Measurements from ENCODE around the gene BRINP2.

Gene BRINP2

DNA sequence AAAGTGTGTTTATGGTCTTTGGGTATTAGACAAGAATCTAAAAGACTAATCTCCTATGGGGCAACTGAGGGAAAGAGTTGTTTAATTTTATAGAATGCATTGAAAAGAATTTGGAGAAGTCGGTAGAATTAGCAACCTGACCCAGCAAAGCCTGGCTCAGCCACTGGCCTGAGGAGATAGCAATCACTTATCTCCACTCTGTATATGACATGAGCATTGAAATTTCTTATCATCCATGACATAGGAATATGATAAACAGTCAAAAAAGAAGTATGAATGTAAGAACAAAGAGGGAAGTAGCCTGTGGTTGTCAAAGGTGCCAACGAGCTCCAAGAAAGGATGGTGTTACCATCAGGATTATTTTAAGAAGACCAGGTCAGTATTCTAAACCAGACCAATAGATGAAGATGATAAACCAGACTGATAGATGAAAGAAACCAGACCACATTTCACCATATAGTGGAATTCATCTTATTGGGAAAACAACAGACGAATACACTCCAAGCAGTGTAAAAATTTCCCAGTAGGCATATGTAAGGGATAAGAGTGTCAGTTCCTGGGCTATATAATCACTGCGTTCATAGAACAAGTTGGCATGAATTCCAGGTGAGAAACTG lies 42.0 kb upstream of the BRINP2 start:
- H3K18ac ChIP-seq (ENCODE audit: low read length), result no peak overlapping the region
- H3K4me1 ChIP-seq (ENCODE audit: control insufficient read depth, low read depth, low read length), result peaks cover 3% of the 10 kb centered on the region
- no peaks in the 10 kb centered on the region for H3K79me2 ChIP-seq (ENCODE audit: control insufficient read depth, insufficient read depth, low read length)
- H3K56ac ChIP-seq (ENCODE audit: low read length), result no peak overlapping the region
- no peak overlapping the region for H3K23ac ChIP-seq (ENCODE audit: low read length)
- H3K4me2 ChIP-seq (ENCODE audit: low read length), result no peak overlapping the region
- H2AK5ac ChIP-seq (ENCODE audit: low read length), result no peak overlapping the region
- H3K4ac ChIP-seq (ENCODE audit: low read depth, low read length), result no peak overlapping the region
- H3K27me3 ChIP-seq (ENCODE audit: insufficient read depth, low read length, poor library complexity), result no peaks in the 10 kb centered on the region
- H4K5ac ChIP-seq (ENCODE audit: low read length), result no peak overlapping the region
- no peak overlapping the region for H3K9ac ChIP-seq (ENCODE audit: low read length)
- no CpG with 5 or more reads among the region's 4 CpGs for WGBS (ENCODE audit: extremely low coverage, insufficient coverage, low lambda C conversion rate)
- H3K79me1 ChIP-seq (ENCODE audit: low read length), result no peaks in the 10 kb centered on the region
- H2BK120ac ChIP-seq (ENCODE audit: low read depth, low read length), result no peak overlapping the region
- no peak overlapping the region for H2BK5ac ChIP-seq (ENCODE audit: low read length)
- DNase-seq, result no peak
- no peak overlapping the region for H2BK15ac ChIP-seq (replicated peaks; ENCODE audit: low read depth)
- no peak overlapping the region for H4K8ac ChIP-seq (ENCODE audit: low read depth, low read length)
- no peak overlapping the region for H3K4me3 ChIP-seq (ENCODE audit: low read length)
- H3K36me3 ChIP-seq (ENCODE audit: control insufficient read depth, insufficient read depth, low read length), result no peaks in the 10 kb centered on the region
- H3K27ac ChIP-seq (ENCODE audit: low read depth, low read length), result no peak overlapping the region

DNA sequence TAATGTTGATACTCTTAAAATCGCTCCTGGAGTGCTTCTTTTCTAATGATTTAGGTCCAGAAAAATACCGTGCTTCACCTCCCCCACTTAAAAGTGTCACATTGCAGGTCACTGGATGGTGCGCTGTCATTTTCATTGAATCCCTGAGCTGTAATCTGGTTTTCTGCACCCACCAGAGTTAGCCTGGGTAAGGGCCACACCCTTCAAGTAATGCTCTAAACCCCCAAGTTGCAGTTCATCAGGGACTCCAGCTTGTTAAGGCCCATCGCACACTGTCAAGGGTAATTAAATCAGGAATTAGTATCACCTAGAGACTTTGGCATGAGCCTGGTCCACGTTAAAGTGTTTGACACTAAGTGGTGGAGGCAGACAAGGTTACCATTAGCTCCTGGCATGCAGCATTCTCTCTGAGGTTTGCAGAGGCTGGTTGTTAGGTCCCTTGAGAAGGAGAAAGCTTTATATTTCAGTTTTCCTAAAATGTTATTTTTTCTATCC lies 40.3 kb upstream of the BRINP2 start:
- Histone ChIP-seq H4K5ac (ENCODE audit: low read length) (no peak overlapping the region), H3K4me3 (ENCODE audit: low read length) (no peak overlapping the region), H4K8ac (ENCODE audit: low read depth, low read length) (no peak overlapping the region), H2BK120ac (ENCODE audit: low read depth, low read length) (no peak overlapping the region), H2BK15ac (replicated peaks; ENCODE audit: low read depth) (no peak overlapping the region), H3K4me1 (ENCODE audit: control insufficient read depth, low read depth, low read length) (peaks cover 3% of the 10 kb centered on the region), H3K23ac (ENCODE audit: low read length) (no peak overlapping the region), H3K56ac (ENCODE audit: low read length) (no peak overlapping the region), H3K9ac (ENCODE audit: low read length) (no peak overlapping the region), H3K27me3 (ENCODE audit: insufficient read depth, low read length, poor library complexity) (no peaks in the 10 kb centered on the region), H3K79me2 (ENCODE audit: control insufficient read depth, insufficient read depth, low read length) (no peaks in the 10 kb centered on the region), H2AK5ac (ENCODE audit: low read length) (no peak overlapping the region), H3K18ac (ENCODE audit: low read length) (no peak overlapping the region), H3K27ac (ENCODE audit: low read depth, low read length) (no peak overlapping the region), H3K79me1 (ENCODE audit: low read length) (no peaks in the 10 kb centered on the region), H2BK5ac (ENCODE audit: low read length) (no peak overlapping the region), H3K4me2 (ENCODE audit: low read length) (no peak overlapping the region), H3K4ac (ENCODE audit: low read depth, low read length) (no peak overlapping the region), H3K36me3 (ENCODE audit: control insufficient read depth, insufficient read depth, low read length) (no peaks in the 10 kb centered on the region)
- WGBS (ENCODE audit: extremely low coverage, insufficient coverage, low lambda C conversion rate), result no CpG with 5 or more reads among the region's 5 CpGs
- DNase-seq, result no peak

DNA sequence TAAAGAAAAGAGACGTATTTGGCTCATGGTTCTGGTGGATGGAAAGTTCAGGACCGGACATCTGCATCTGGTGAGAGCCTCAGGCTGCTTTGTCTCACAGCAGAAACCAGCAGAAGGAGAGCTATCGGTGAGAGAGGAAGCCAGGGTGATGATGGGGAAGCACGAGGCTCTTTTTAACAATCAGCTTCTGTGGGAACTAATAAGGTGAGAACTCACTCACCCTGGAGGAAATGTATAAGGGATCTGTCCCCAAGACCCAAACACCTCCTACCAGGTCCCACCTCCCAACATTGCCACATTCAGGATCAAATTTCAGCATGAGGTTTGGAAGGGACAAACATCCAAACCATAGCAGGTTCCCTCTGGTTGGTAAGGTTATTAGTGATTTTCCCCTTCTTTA lies 39.0 kb upstream of the BRINP2 start:
- Histone ChIP-seq H3K79me1 (ENCODE audit: low read length) (no peaks in the 10 kb centered on the region), H3K4me2 (ENCODE audit: low read length) (no peak overlapping the region), H3K18ac (ENCODE audit: low read length) (no peak overlapping the region), H3K27me3 (ENCODE audit: insufficient read depth, low read length, poor library complexity) (no peaks in the 10 kb centered on the region), H3K9ac (ENCODE audit: low read length) (no peak overlapping the region), H3K79me2 (ENCODE audit: control insufficient read depth, insufficient read depth, low read length) (no peaks in the 10 kb centered on the region), H3K4me3 (ENCODE audit: low read length) (no peak overlapping the region), H3K4ac (ENCODE audit: low read depth, low read length) (no peak overlapping the region), H4K8ac (ENCODE audit: low read depth, low read length) (no peak overlapping the region), H3K36me3 (ENCODE audit: control insufficient read depth, insufficient read depth, low read length) (no peaks in the 10 kb centered on the region), H3K56ac (ENCODE audit: low read length) (no peak overlapping the region), H2BK15ac (replicated peaks; ENCODE audit: low read depth) (no peak overlapping the region), H3K27ac (ENCODE audit: low read depth, low read length) (no peak overlapping the region), H4K5ac (ENCODE audit: low read length) (no peak overlapping the region), H3K23ac (ENCODE audit: low read length) (no peak overlapping the region), H2AK5ac (ENCODE audit: low read length) (no peak overlapping the region), H3K4me1 (ENCODE audit: control insufficient read depth, low read depth, low read length) (peaks cover 3% of the 10 kb centered on the region), H2BK5ac (ENCODE audit: low read length) (no peak overlapping the region), H2BK120ac (ENCODE audit: low read depth, low read length) (no peak overlapping the region)
- peak; percentile 59 for DNase-seq
- WGBS (ENCODE audit: extremely low coverage, insufficient coverage, low lambda C conversion rate), result no CpG with 5 or more reads among the region's 4 CpGs

DNA sequence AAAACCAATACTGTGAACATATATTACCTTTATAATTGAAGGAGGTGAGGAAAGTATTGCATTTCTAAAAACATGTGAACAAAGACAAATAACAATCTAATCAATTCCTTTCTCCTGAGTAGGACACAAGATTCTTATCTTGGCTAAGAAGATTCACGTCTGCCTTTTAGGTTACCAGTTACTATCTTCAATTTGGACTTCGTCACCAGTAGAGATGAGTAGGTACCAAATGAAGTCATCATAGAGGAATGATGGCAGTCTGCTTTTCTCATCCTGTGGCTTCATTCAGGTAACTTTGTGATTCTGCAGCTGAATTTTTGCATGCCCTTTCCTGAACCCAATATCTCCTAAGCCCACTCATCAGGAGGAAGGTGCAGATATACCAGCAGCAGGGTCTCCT lies 38.6 kb upstream of the BRINP2 start:
- H3K27ac ChIP-seq (ENCODE audit: low read depth, low read length), result no peak overlapping the region
- no peaks in the 10 kb centered on the region for H3K27me3 ChIP-seq (ENCODE audit: insufficient read depth, low read length, poor library complexity)
- DNase-seq, result peak; percentile 28
- H3K18ac ChIP-seq (ENCODE audit: low read length), result no peak overlapping the region
- H3K23ac ChIP-seq (ENCODE audit: low read length), result no peak overlapping the region
- no peak overlapping the region for H4K8ac ChIP-seq (ENCODE audit: low read depth, low read length)
- H2AK5ac ChIP-seq (ENCODE audit: low read length), result no peak overlapping the region
- H3K79me2 ChIP-seq (ENCODE audit: control insufficient read depth, insufficient read depth, low read length), result no peaks in the 10 kb centered on the region
- H3K36me3 ChIP-seq (ENCODE audit: control insufficient read depth, insufficient read depth, low read length), result no peaks in the 10 kb centered on the region
- H3K4me2 ChIP-seq (ENCODE audit: low read length), result no peak overlapping the region
- H2BK5ac ChIP-seq (ENCODE audit: low read length), result no peak overlapping the region
- H4K5ac ChIP-seq (ENCODE audit: low read length), result no peak overlapping the region
- no peak overlapping the region for H3K4ac ChIP-seq (ENCODE audit: low read depth, low read length)
- WGBS (ENCODE audit: extremely low coverage, insufficient coverage, low lambda C conversion rate), result no CpG with 5 or more reads among the region's 2 CpGs
- no peak overlapping the region for H2BK15ac ChIP-seq (replicated peaks; ENCODE audit: low read depth)
- no peak overlapping the region for H2BK120ac ChIP-seq (ENCODE audit: low read depth, low read length)
- H3K56ac ChIP-seq (ENCODE audit: low read length), result no peak overlapping the region
- H3K4me1 ChIP-seq (ENCODE audit: control insufficient read depth, low read depth, low read length), result peaks cover 3% of the 10 kb centered on the region
- no peak overlapping the region for H3K9ac ChIP-seq (ENCODE audit: low read length)
- no peaks in the 10 kb centered on the region for H3K79me1 ChIP-seq (ENCODE audit: low read length)
- H3K4me3 ChIP-seq (ENCODE audit: low read length), result no peak overlapping the region

DNA sequence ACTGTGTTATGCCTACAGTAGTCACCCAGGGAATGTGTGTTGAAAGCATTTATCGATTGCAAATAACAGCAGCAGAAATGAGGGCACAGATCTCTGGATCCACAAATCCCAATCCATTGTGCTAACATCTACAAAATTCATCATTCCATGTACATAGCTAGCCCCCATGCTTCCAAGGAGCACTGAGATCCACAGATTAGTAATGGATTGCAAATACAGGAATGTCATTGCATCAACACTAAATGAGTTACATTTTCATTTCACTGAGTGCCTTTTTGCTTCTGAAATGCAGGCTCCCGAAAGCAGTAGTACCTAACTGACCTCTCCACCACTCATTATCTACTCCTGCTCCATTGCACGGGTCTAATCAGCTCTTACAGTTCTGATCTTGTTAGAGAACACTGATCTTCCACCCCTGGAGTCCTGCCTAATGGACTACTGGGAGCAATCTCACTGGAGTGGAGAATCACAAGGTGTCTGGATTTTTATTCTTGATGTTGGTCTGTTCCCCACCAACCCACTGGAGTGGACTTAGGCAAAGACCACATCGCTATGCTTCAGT lies 36.7 kb upstream of the BRINP2 start:
- Histone ChIP-seq H2AK5ac (ENCODE audit: low read length) (no peak overlapping the region), H3K9ac (ENCODE audit: low read length) (no peak overlapping the region), H3K79me1 (ENCODE audit: low read length) (no peaks in the 10 kb centered on the region), H2BK15ac (replicated peaks; ENCODE audit: low read depth) (no peak overlapping the region), H3K4me3 (ENCODE audit: low read length) (no peak overlapping the region), H3K23ac (ENCODE audit: low read length) (no peak overlapping the region), H3K79me2 (ENCODE audit: control insufficient read depth, insufficient read depth, low read length) (no peaks in the 10 kb centered on the region), H2BK120ac (ENCODE audit: low read depth, low read length) (no peak overlapping the region), H3K27ac (ENCODE audit: low read depth, low read length) (no peak overlapping the region), H3K36me3 (ENCODE audit: control insufficient read depth, insufficient read depth, low read length) (no peaks in the 10 kb centered on the region), H3K56ac (ENCODE audit: low read length) (no peak overlapping the region), H3K4ac (ENCODE audit: low read depth, low read length) (no peak overlapping the region), H3K4me1 (ENCODE audit: control insufficient read depth, low read depth, low read length) (peaks cover 3% of the 10 kb centered on the region), H3K27me3 (ENCODE audit: insufficient read depth, low read length, poor library complexity) (no peaks in the 10 kb centered on the region), H2BK5ac (ENCODE audit: low read length) (no peak overlapping the region), H4K5ac (ENCODE audit: low read length) (no peak overlapping the region), H4K8ac (ENCODE audit: low read depth, low read length) (no peak overlapping the region), H3K4me2 (ENCODE audit: low read length) (no peak overlapping the region), H3K18ac (ENCODE audit: low read length) (no peak overlapping the region)
- DNase-seq, result peak; percentile 13
- WGBS (ENCODE audit: extremely low coverage, insufficient coverage, low lambda C conversion rate), result no CpG with 5 or more reads among the region's 4 CpGs

DNA sequence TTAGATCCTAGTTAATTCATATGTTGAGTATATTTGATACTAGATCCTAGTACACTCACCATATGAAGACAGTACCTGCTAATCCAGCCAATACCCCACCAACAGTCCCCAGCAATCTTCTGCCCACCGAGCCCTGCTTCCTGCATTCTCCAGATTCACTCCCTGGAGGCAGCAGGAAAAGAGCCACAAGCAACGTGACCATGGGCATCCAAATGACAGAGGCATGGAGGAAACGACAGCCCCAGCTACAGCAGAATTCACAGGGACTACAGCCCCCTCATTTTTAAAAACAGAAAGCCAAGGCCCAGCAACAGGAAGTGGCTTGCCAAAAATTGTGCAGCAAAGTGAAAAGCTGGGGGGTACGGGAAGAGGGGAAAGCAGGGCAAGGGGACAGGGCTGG lies 35.5 kb upstream of the BRINP2 start:
- H3K27me3 ChIP-seq (ENCODE audit: insufficient read depth, low read length, poor library complexity), result no peaks in the 10 kb centered on the region
- H3K4me1 ChIP-seq (ENCODE audit: control insufficient read depth, low read depth, low read length), result peaks cover 3% of the 10 kb centered on the region
- no peak overlapping the region for H2AK5ac ChIP-seq (ENCODE audit: low read length)
- H2BK15ac ChIP-seq (replicated peaks; ENCODE audit: low read depth), result no peak overlapping the region
- no peak overlapping the region for H3K18ac ChIP-seq (ENCODE audit: low read length)
- no peak overlapping the region for H4K8ac ChIP-seq (ENCODE audit: low read depth, low read length)
- H2BK120ac ChIP-seq (ENCODE audit: low read depth, low read length), result no peak overlapping the region
- no peak overlapping the region for H3K4me3 ChIP-seq (ENCODE audit: low read length)
- H3K27ac ChIP-seq (ENCODE audit: low read depth, low read length), result no peak overlapping the region
- H3K23ac ChIP-seq (ENCODE audit: low read length), result no peak overlapping the region
- H3K9ac ChIP-seq (ENCODE audit: low read length), result no peak overlapping the region
- no peaks in the 10 kb centered on the region for H3K79me1 ChIP-seq (ENCODE audit: low read length)
- DNase-seq, result no peak
- no peak overlapping the region for H4K5ac ChIP-seq (ENCODE audit: low read length)
- no CpG with 5 or more reads among the region's 4 CpGs for WGBS (ENCODE audit: extremely low coverage, insufficient coverage, low lambda C conversion rate)
- H2BK5ac ChIP-seq (ENCODE audit: low read length), result no peak overlapping the region
- no peak overlapping the region for H3K56ac ChIP-seq (ENCODE audit: low read length)
- no peaks in the 10 kb centered on the region for H3K79me2 ChIP-seq (ENCODE audit: control insufficient read depth, insufficient read depth, low read length)
- H3K4ac ChIP-seq (ENCODE audit: low read depth, low read length), result no peak overlapping the region
- no peaks in the 10 kb centered on the region for H3K36me3 ChIP-seq (ENCODE audit: control insufficient read depth, insufficient read depth, low read length)
- H3K4me2 ChIP-seq (ENCODE audit: low read length), result no peak overlapping the region
